ENCODE results near the gene PEX16.

Gene PEX16

DNA sequence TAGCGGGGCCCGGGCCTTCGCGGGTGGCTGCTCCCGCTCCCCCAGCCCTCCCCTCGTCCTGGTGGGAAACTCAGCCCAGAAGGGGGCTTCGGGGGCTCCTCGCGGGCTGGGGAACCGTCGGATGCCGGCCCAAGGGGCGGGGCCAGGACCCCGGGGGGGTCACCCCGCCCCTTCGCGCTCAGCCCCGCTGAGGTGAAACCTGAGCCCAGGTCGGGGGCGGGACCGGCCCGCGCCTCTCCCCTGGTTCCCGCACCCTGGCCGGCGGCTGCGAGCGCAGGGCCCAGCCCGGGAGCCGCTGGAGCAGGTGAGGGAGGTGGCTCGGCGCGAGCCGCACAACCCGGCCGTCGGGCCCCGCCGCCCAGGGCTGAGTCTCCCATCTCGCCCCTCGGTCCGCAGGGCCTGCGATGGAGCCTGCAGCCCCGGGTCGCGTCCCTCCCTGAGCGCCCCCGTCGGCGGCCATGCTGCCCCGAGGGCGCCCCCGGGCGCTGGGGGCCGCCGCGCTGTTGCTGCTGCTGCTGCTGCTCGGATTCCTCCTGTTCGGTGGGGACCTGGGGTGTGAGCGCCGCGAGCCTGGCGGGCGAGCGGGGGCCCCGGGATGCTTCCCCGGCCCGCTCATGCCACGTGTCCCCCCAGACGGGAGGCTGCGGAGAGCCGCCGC is 4.9 kb upstream of the PEX16 start, which contains the start of gene LARGE2:
LARGE2 (plus strand) TSS at position 232 of the 658 bp plus-strand sequence; CDS start at position 459, 227 bp downstream.
- no peak within 1 kb of the TSS for H3K9ac ChIP-seq (ENCODE audit: low read length)
- H3K27me3 ChIP-seq (ENCODE audit: control insufficient read depth in 1 of 2, insufficient read depth in 2 of 2, low read length in 2 of 2): peaks cover 4 to 33% of the 10 kb centered on the region in 2 donors
- H3K4me3 ChIP-seq (ENCODE audit: low read depth in 1 of 2, low read length in 2 of 2): no peak within 1 kb of the TSS
- no peaks in the 10 kb centered on the region for H3K36me3 ChIP-seq (ENCODE audit: insufficient read depth, low read length)
- H3K27ac ChIP-seq (ENCODE audit: low read depth, low read length): no peak within 1 kb of the TSS
- H3K9me3 ChIP-seq (ENCODE audit: low read length): no peaks in the 10 kb centered on the region
- no peaks in the 10 kb centered on the region for H3K4me1 ChIP-seq (ENCODE audit: insufficient read depth, low read length)

DNA sequence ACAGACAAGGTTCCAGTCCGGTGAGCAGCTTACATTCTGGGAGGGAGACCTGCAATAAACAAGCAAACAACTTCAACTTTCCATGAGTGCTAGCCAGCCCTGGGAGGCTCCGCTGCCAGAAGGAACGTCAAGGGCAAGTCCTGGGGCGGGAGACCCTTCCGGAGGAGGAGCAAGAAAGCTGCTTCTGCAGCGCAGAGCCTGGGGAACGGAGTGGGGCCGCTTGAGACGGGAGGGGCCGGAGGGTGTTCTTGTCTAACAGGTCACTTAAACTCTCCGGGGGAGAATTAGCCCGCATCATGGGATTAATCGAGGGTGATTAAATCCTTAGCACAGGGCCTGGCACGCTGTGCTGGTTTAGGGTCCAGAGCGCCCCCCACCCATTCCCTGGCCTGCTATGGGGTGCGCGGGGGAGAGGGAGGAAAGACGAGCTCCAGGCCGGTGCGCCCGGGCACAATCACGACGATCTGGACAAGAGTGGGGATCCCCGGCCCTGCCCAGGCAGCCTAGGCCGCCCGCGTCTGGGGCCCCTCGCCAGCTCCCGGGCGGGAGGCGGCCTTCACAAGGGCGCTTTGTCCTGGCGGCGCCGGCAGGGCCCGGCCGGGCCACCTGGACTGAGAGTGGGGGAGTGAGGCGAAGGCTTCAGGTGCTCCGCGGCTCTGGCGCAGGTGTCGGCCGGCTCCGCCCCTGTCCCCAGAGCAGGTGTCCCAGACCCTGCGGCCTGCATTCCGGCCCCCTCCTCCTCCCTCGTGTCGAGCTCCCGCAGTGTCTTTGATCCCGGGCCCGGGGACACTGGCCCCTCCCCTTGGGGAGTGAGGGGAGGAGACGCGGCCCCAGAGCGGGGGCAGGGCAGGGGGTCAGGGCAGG is 4.1 kb upstream of the PEX16 start:
- no peak overlapping the region for H3K27ac ChIP-seq (ENCODE audit: low read depth, low read length)
- peaks cover 6% of the 10 kb centered on the region for H3K4me1 ChIP-seq (ENCODE audit: insufficient read depth, low read length)
- H3K9ac ChIP-seq (ENCODE audit: low read length): no peak overlapping the region
- H3K27me3 ChIP-seq (ENCODE audit: control insufficient read depth in 1 of 2, insufficient read depth in 2 of 2, low read length in 2 of 2): peaks cover 4 to 33% of the 10 kb centered on the region in 2 donors
- H3K36me3 ChIP-seq (ENCODE audit: insufficient read depth, low read length): no peaks in the 10 kb centered on the region
- no peak overlapping the region for H3K4me3 ChIP-seq (ENCODE audit: low read depth in 1 of 2, low read length in 2 of 2)
- H3K9me3 ChIP-seq (ENCODE audit: low read length): no peaks in the 10 kb centered on the region

DNA sequence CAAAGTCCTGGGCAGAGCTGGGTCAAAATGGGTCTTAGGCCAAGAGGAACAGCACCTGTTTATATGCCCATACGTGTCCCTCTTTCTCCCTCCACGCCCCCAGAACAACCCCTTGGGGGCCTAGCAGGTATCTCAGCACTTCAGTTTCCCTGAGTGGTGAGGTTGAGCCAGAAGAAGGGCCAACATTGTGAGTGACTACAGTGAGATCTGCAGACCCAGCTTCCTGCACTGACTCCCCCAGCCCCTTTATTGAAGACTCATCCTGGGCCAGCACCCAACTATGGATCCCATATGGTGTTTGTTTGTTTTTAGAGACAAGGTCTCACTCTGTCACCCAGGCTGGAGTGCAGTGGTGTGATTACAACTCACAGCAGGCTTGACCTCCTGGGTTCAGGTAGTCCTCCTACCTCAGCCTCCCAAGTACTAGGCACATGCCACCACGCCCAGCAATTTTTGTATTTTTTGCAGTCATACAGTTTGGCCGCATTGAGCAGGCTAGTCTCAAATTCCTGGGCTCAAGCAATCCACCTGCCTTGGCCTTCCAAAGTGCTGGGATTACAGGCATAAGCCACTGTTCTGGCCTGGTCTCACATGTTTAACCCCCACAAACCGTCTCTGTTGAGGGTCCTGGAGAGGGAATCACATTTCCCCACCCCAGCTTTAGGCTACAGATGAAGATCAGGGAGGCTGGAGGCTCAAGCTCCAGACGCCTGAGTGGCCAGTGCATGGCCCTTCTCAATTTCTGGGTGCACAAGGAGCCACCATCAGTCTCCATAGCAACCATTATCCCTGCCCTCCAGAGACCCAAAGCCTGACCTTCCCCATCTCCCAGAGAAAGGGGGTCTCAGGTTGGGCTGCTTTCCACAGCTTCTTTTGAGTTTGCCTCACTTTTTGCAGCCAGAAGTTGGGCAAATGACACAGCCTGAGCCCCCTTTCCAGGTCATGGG is 3.1 kb upstream of the PEX16 start:
- Histone ChIP-seq H3K27me3 (ENCODE audit: control insufficient read depth in 1 of 2, insufficient read depth in 2 of 2, low read length in 2 of 2) (peaks cover 4 to 33% of the 10 kb centered on the region in 2 donors), H3K9ac (ENCODE audit: low read length) (no peak overlapping the region), H3K36me3 (ENCODE audit: insufficient read depth, low read length) (peaks cover 2% of the 10 kb centered on the region), H3K27ac (ENCODE audit: low read depth, low read length) (no peak overlapping the region), H3K4me1 (ENCODE audit: insufficient read depth, low read length) (peaks cover 12% of the 10 kb centered on the region), H3K4me3 (ENCODE audit: low read depth in 1 of 2, low read length in 2 of 2) (no peak overlapping the region), H3K9me3 (ENCODE audit: low read length) (no peaks in the 10 kb centered on the region)

DNA sequence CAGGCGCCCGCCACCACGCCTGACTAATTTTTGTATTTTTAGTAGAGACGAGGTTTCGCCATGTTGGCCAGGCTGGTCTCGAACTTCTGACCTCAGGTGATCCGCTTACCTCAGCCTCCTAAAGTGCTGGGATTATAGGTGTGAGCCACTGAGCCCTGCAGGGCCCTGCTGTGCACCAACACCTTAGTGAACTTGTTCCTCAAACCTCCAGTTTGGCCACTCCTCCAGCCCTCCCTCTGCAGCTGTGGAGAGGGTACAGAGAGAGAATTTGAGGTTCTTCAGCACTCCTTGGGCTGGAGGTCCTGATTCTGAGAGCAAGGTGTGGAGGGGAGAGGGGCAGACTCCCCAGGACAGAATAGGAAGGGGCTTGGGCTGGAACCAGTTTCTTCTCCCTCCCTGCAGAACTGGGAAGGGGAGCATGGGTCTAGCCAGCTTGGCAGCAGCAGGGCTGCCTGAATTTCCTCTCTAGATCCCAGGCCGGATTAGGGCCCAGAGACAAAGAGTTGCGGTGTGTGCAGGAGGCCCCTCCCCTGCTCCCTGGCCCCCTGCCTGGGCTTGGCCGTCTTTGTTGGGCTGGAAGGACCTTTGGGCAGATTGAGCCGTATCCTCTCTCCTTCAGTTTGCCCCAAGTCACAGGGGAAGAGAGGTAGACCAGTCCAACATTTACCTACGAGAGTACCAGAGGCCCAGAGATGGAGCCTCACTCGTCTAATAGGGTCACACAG is 2.3 kb upstream of the PEX16 start:
- H3K27ac ChIP-seq (ENCODE audit: low read depth, low read length): no peak overlapping the region
- H3K9me3 ChIP-seq (ENCODE audit: low read length): no peaks in the 10 kb centered on the region
- H3K27me3 ChIP-seq (ENCODE audit: control insufficient read depth in 1 of 2, insufficient read depth in 2 of 2, low read length in 2 of 2): peaks cover 4 to 33% of the 10 kb centered on the region in 2 donors

DNA sequence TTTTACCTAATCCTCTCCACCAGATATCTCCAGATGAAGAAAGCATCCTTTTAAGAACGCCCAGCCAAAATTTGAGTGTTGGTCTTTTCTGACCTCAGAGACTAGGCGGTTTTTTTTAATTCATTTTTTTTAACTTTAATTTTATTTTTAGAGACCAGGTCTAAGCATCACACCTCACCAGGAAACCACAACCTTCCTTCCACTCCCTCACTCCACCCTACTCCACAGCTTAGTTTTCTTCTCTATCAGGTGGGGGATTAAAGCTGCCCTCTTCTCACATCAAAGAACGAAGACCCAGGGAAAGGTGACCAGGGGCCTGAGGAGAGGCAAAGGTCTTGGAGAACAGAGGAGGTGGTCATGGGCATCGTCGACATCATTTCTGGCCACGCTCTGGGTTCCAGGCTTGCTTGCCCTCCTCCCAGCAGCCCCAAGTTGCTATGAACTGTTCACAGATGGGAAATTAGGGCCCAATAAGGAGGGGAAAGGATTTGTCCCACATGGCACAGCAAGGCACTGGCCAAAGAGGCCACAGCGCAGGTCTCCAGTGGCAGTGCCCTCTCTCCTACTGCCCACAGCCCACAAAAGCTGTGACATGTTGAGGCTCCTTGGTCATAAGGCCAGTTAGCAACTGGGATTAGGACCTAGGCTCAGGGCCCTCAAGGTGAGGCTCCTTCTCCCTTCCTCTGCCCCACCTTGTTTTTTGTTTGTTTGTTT is 1.4 kb upstream of the PEX16 start:
- H3K27ac ChIP-seq (ENCODE audit: low read depth, low read length): no peak overlapping the region
- H3K4me1 ChIP-seq (ENCODE audit: insufficient read depth, low read length): peaks cover 12% of the 10 kb centered on the region
- peaks cover 15% of the 10 kb centered on the region for H3K36me3 ChIP-seq (ENCODE audit: insufficient read depth, low read length)
- no peaks in the 10 kb centered on the region for H3K9me3 ChIP-seq (ENCODE audit: low read length)
- peak overlapping the region in 1 of 2 donors; percentile 99 for H3K4me3 ChIP-seq (ENCODE audit: low read depth in 1 of 2, low read length in 2 of 2)
- no peak overlapping the region for H3K9ac ChIP-seq (ENCODE audit: low read length)
- H3K27me3 ChIP-seq (ENCODE audit: control insufficient read depth in 1 of 2, insufficient read depth in 2 of 2, low read length in 2 of 2): peaks cover 4 to 26% of the 10 kb centered on the region in 2 donors

More for the DNA sequence above, 2.3 kb upstream of the PEX16 start:
- Histone ChIP-seq H3K4me1 (ENCODE audit: insufficient read depth, low read length) (peaks cover 12% of the 10 kb centered on the region), H3K36me3 (ENCODE audit: insufficient read depth, low read length) (peaks cover 7% of the 10 kb centered on the region), H3K4me3 (ENCODE audit: low read depth in 1 of 2, low read length in 2 of 2) (no peak overlapping the region), H3K9ac (ENCODE audit: low read length) (no peak overlapping the region)

DNA sequence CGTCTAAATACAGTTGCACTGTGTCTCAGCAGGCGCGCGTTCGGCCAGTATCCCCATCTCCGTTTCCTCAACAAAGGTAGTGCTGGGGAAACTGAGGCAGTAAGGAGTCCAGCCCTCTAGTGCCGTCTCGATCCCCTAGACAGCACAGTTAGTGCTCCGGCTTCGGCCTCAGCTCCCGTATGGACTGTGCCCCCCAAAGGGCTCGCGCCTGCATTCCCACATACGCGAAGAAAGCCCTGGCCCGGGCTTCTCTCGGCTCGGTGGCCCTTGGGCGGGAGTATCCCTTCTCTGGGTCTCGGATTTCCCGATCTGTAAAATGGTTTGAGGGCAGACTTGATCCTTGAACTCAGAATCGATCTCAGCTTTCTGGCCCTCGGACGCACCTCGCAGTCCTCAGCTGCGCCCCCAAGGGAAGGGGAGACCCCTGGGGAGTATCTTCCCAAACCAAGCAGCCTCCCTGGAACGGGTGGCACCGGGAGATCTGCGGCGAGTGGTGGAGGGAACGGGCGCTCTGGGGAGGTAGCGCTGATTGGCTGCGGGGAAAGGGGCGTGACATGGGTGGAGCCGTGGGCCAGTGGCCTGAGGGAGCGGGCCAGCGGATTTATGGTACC is 759 bp upstream of the PEX16 start:
- peaks cover 12% of the 10 kb centered on the region for H3K4me1 ChIP-seq (ENCODE audit: insufficient read depth, low read length)
- H3K27ac ChIP-seq (ENCODE audit: low read depth, low read length): peak overlapping the region; percentile 92
- peak overlapping the region; percentile 86 for H3K9ac ChIP-seq (ENCODE audit: low read length)

DNA sequence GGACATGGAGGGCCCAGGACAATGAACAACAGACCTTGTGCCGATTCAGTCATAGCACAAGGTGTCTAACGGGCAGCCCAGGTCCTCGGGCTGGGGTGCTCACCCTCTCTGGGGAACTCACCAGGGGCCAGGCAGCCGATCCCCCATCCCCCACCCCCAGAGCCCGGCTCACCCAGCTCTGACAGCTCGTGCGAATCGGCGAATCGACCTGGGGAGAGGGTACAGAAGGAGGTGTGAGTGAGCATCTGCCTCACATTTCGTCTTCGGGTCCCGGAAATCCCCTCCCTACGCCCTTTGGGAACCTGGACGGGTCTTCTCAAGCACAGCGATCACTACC is 423 bp downstream of the PEX16 start:
- peaks cover 0 to 11% of the 10 kb centered on the region in 2 donors for H3K27me3 ChIP-seq (ENCODE audit: control insufficient read depth in 1 of 2, insufficient read depth in 2 of 2, low read length in 2 of 2)
- H3K27ac ChIP-seq (ENCODE audit: low read depth, low read length): peak overlapping the region; percentile 92
- H3K36me3 ChIP-seq (ENCODE audit: insufficient read depth, low read length): peaks cover 27% of the 10 kb centered on the region
- peak overlapping the region; percentile 86 to 99 for H3K4me3 ChIP-seq (ENCODE audit: low read depth in 1 of 2, low read length in 2 of 2)
- peak overlapping the region; percentile 86 for H3K9ac ChIP-seq (ENCODE audit: low read length)
- peaks cover 12% of the 10 kb centered on the region for H3K4me1 ChIP-seq (ENCODE audit: insufficient read depth, low read length)
- no peaks in the 10 kb centered on the region for H3K9me3 ChIP-seq (ENCODE audit: low read length)

More for the DNA sequence above, 759 bp upstream of the PEX16 start:
- no peaks in the 10 kb centered on the region for H3K9me3 ChIP-seq (ENCODE audit: low read length)
- H3K36me3 ChIP-seq (ENCODE audit: insufficient read depth, low read length): peaks cover 22% of the 10 kb centered on the region
- H3K4me3 ChIP-seq (ENCODE audit: low read depth in 1 of 2, low read length in 2 of 2): peak overlapping the region; percentile 86 to 99
- H3K27me3 ChIP-seq (ENCODE audit: control insufficient read depth in 1 of 2, insufficient read depth in 2 of 2, low read length in 2 of 2): peaks cover 4 to 23% of the 10 kb centered on the region in 2 donors

DNA sequence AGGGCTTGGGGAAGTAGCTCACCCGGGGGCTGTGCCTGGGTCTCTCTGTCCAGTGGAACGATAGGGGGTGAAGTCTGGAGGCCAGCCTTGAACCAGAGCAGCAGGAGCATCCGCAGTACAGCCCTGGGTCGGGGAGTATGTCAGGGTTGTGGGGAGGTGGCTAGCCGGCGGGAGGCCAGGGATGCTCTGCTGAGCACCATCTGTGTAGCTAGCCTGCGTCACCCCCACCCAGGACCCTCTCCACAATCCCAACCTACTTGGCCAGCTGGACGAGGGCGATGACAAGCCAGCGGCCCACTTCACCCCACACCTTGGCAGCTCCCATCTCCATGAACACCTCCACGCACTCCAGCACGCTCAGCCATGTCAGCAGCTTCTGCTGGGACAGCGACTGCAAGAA is 2.2 kb downstream of the PEX16 start:
- Histone ChIP-seq H3K4me3 (ENCODE audit: low read depth in 1 of 2, low read length in 2 of 2) (no peak overlapping the region), H3K27ac (ENCODE audit: low read depth, low read length) (no peak overlapping the region), H3K4me1 (ENCODE audit: insufficient read depth, low read length) (peaks cover 12% of the 10 kb centered on the region), H3K9ac (ENCODE audit: low read length) (no peak overlapping the region), H3K27me3 (ENCODE audit: control insufficient read depth in 1 of 2, insufficient read depth in 2 of 2, low read length in 2 of 2) (no peaks in the 10 kb centered on the region), H3K9me3 (ENCODE audit: low read length) (no peaks in the 10 kb centered on the region), H3K36me3 (ENCODE audit: insufficient read depth, low read length) (peaks cover 30% of the 10 kb centered on the region)

DNA sequence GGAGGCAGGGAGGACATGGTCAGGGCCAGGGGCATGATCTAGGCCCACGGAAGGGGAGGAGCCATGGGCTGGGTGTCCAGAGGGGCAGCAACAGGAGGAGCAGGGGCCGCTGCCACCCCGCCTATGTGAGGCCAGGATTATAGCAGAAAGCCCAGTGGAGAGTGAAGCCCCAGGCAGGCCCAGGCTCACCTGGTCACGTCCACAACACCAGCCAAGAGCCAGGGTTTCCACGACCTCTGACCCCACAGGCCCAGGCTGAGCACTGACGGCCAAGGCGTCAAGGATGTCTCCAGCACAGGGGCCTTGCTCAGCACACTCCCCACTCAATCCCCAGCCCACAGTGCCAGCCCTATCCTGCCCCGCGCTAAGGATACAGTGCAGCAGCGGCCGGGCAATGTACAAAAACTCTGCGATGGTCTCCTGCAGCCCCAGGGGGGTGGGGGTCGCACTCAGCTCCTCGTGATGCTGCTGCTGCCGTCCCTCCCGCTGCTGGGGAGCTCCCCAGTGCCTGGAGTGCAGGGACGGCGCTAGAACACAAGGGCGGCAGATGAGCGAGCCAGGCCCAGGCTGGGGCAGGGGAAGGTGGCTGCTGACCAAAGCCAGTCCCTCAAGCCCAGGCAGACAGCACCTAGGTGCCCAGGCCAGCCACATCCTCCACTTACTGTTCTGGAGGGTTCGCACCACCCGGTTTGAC is 3.6 kb downstream of the PEX16 start:
- no peaks in the 10 kb centered on the region for H3K9me3 ChIP-seq (ENCODE audit: low read length)
- no peak overlapping the region for H3K9ac ChIP-seq (ENCODE audit: low read length)
- no peaks in the 10 kb centered on the region for H3K27me3 ChIP-seq (ENCODE audit: control insufficient read depth in 1 of 2, insufficient read depth in 2 of 2, low read length in 2 of 2)
- H3K4me1 ChIP-seq (ENCODE audit: insufficient read depth, low read length): peaks cover 12% of the 10 kb centered on the region
- no peak overlapping the region for H3K27ac ChIP-seq (ENCODE audit: low read depth, low read length)
- no peak overlapping the region for H3K4me3 ChIP-seq (ENCODE audit: low read depth in 1 of 2, low read length in 2 of 2)
- H3K36me3 ChIP-seq (ENCODE audit: insufficient read depth, low read length): peaks cover 30% of the 10 kb centered on the region

All from muscle layer of colon (tissue), 2 donors.